ENCODE results near the gene RAX.
"Not testable (repeated sequence)": the region's sequence is repeated elsewhere in the genome, so short reads cannot be mapped to it uniquely, and the experiment has no call there.

Gene RAX

GRCh38 chr18:59273759-59274532, 692 bp upstream of the RAX start:
- no peak for DNase-seq (ENCODE audit: low read depth)

- DNase-seq (ENCODE audit: low read depth): no peak
Observed at GRCh38 chr18:59272221-59272888, 899 bp downstream of the RAX start.

- DNase-seq (ENCODE audit: low read depth): no peak
Observed at GRCh38 chr18:59271606-59272220, 1.5 kb downstream of the RAX start.

- no peak for DNase-seq (ENCODE audit: low read depth)
Observed at GRCh38 chr18:59270689-59271257, 2.5 kb downstream of the RAX start.

GRCh38 chr18:59269563-59270119, 3.6 kb downstream of the RAX start:
- no peak for DNase-seq (ENCODE audit: low read depth)

GRCh38 chr18:59268721-59269562, 4.3 kb downstream of the RAX start:
- DNase-seq (ENCODE audit: low read depth): no peak

GRCh38 chr18:59268127-59268720, 5.0 kb downstream of the RAX start:
- no peak for DNase-seq (ENCODE audit: low read depth)

GRCh38 chr18:59267503-59268126, 5.6 kb downstream of the RAX start:
- no peak for DNase-seq (ENCODE audit: low read depth)

GRCh38 chr18:59266886-59267502, 6.3 kb downstream of the RAX start:
- DNase-seq (ENCODE audit: low read depth): no peak

GRCh38 chr18:59266459-59266858, 6.8 kb downstream of the RAX start:
- DNase-seq (ENCODE audit: low read depth): no peak

GRCh38 chr18:59265974-59266369, 7.3 kb downstream of the RAX start:
- DNase-seq (ENCODE audit: low read depth): no peak

- DNase-seq (ENCODE audit: low read depth): no peak
Observed at GRCh38 chr18:59265246-59265973, 7.8 kb downstream of the RAX start.

- DNase-seq (ENCODE audit: low read depth): no peak
Observed at GRCh38 chr18:59264651-59265245, 8.5 kb downstream of the RAX start.

- no peak for DNase-seq (ENCODE audit: low read depth)
Observed at GRCh38 chr18:59264121-59264571, 9.1 kb downstream of the RAX start.

- DNase-seq (ENCODE audit: low read depth): no peak
Observed at GRCh38 chr18:59263661-59264060, 9.6 kb downstream of the RAX start.

GRCh38 chr18:59262243-59262642, 11.0 kb downstream of the RAX start:
- not testable (repeated sequence) for DNase-seq (ENCODE audit: low read depth)

GRCh38 chr18:59261842-59262241, 11.4 kb downstream of the RAX start:
- not testable (repeated sequence) for DNase-seq (ENCODE audit: low read depth)

GRCh38 chr18:59255491-59255890, 17.8 kb downstream of the RAX start:
- not testable (repeated sequence) for DNase-seq (ENCODE audit: low read depth)

- DNase-seq (ENCODE audit: low read depth): peak; percentile 71
Observed at GRCh38 chr18:59249199-59249774, 24.0 kb downstream of the RAX start.

Data from GM04503 (cell line).